CD14-positive monocyte (primary cell): ENCODE measurements around the gene NPIPA8. TPM values are rescaled to one million over a fixed set of nuclear protein-coding genes. Genes with fewer than 3 reads are reported as not detected.
"Not testable (repeated sequence)": the region's sequence is repeated elsewhere in the genome, so short reads cannot be mapped to it uniquely, and the experiment has no call there.

ENCODE experiments used
- DNase-seq, 3 donors: peaks; one replicate each; pipeline ENCODE4 v3.0.0-alpha.2; 2011 to 2022
- H2AFZ ChIP-seq: 2 replicates; pipeline ENCODE4 v1.6.0; 2012; ENCODE audit warnings: mild to moderate bottlenecking, low read depth, low read length, inconsistent platforms; ENCODE audit not compliant: insufficient read depth, poor library complexity, severe bottlenecking
- H3K27ac ChIP-seq, 2 donors: 1 replicate in 1 of 2; 2 replicates in 1 of 2; pipeline ENCODE4 v1.5.1; 2012 to 2013; ENCODE audit warnings: low read length in 2 of 2, control low read depth in 1 of 2, inconsistent platforms in 1 of 2, low read depth in 1 of 2, mild to moderate bottlenecking in 1 of 2
- H3K27me3 ChIP-seq, 2 donors: one replicate each; pipeline versions ENCODE4 v1.6.0 to v1.6.1; 2011 to 2013; ENCODE audit warnings: low read length in 2 of 2; ENCODE audit not compliant: control insufficient read depth in 2 of 2, insufficient read depth in 2 of 2
- H3K36me3 ChIP-seq, 2 donors: replicated peaks in 1 of 2; 1 replicate in 1 of 2; 2 replicates in 1 of 2; pipeline versions ENCODE4 v1.5.1 to v1.6.1; 2012 to 2013; ENCODE audit warnings: low read length in 2 of 2, control low read depth in 1 of 2, inconsistent platforms in 1 of 2, mild to moderate bottlenecking in 1 of 2; ENCODE audit not compliant: insufficient read depth in 2 of 2, control insufficient read depth in 1 of 2
- H3K4me1 ChIP-seq, 2 donors: 1 replicate in 1 of 2; 2 replicates in 1 of 2; pipeline versions ENCODE4 v1.5.1 to v1.6.1; 2012 to 2013; ENCODE audit warnings: low read length in 2 of 2, control low read depth in 1 of 2, inconsistent platforms in 1 of 2, mild to moderate bottlenecking in 1 of 2, moderate library complexity in 1 of 2; ENCODE audit not compliant: insufficient read depth in 2 of 2, control insufficient read depth in 1 of 2
- H3K4me2 ChIP-seq: replicated peaks from 2 replicates; pipeline ENCODE3; 2012; ENCODE audit warnings: low read length, moderate library complexity, mild to moderate bottlenecking; ENCODE audit not compliant: poor library complexity, severe bottlenecking; ENCODE audit errors: extremely low read depth
- H3K4me3 ChIP-seq, 3 experiments: fragments of 200-600 bp in 1 of 3; sonication (generic) in 1 of 3; replicated peaks in 1 of 3; 1 replicate in 2 of 3; 2 replicates in 1 of 3; pipeline ENCODE4 v1.5.1; 2011 to 2013; ENCODE audit warnings: low read length in 3 of 3, mild to moderate bottlenecking in 3 of 3, control low read depth in 2 of 3, low read depth in 2 of 3, inconsistent platforms in 1 of 3, moderate library complexity in 1 of 3
- H3K79me2 ChIP-seq: 2 replicates; pipeline ENCODE4 v1.6.0; 2012; ENCODE audit warnings: mild to moderate bottlenecking, control low read depth, inconsistent platforms, low read length, moderate library complexity; ENCODE audit not compliant: insufficient read depth
- H3K9ac ChIP-seq: 2 replicates; pipeline ENCODE4 v1.6.0; 2017; ENCODE audit warnings: low read length, mild to moderate bottlenecking; ENCODE audit not compliant: insufficient read depth, poor library complexity, severe bottlenecking
- H3K9me3 ChIP-seq, 2 donors: replicated peaks in 1 of 2; 1 replicate in 1 of 2; 2 replicates in 1 of 2; pipeline versions ENCODE4 v1.5.1 to v1.6.1; 2012 to 2013; ENCODE audit warnings: low read length in 2 of 2, control low read depth in 1 of 2; ENCODE audit not compliant: control insufficient read depth in 1 of 2, insufficient read depth in 1 of 2
- H4K20me1 ChIP-seq: 2 replicates; pipeline ENCODE4 v1.6.0; 2012; ENCODE audit warnings: mild to moderate bottlenecking, low read length, control low read depth, moderate library complexity; ENCODE audit not compliant: insufficient read depth
- H3K27ac Mint-ChIP-seq, 7 donors: one replicate each; pipeline ENCODE4 v1.8.0; 2020; ENCODE audit warnings: mild to moderate bottlenecking in 7 of 7, mixed read lengths in 7 of 7, moderate library complexity in 6 of 7, inconsistent platforms in 2 of 7
- H3K27me3 Mint-ChIP-seq, 3 donors: one replicate each; pipeline ENCODE4 v1.8.0; 2021 to 2022; ENCODE audit warnings: low read depth in 3 of 3, mild to moderate bottlenecking in 3 of 3, mixed read lengths in 3 of 3, moderate library complexity in 3 of 3, inconsistent platforms in 1 of 3
- H3K36me3 Mint-ChIP-seq, 2 donors: one replicate each; pipeline ENCODE4 v1.8.0; 2020; ENCODE audit warnings: mixed read lengths in 2 of 2, inconsistent platforms in 1 of 2, mild to moderate bottlenecking in 1 of 2
- H3K4me1 Mint-ChIP-seq: one replicate; pipeline ENCODE4 v1.8.0; 2020; ENCODE audit warnings: mild to moderate bottlenecking, mixed read lengths
- H3K4me3 Mint-ChIP-seq, 2 donors: one replicate each; pipeline ENCODE4 v1.8.0; 2020; ENCODE audit warnings: mild to moderate bottlenecking in 2 of 2, mixed read lengths in 2 of 2, moderate library complexity in 1 of 2
- H3K9me3 Mint-ChIP-seq, 7 donors: one replicate each; pipeline ENCODE4 v1.8.0; 2020 to 2022; ENCODE audit warnings: mixed read lengths in 7 of 7, mild to moderate bottlenecking in 6 of 7, moderate library complexity in 6 of 7, inconsistent platforms in 2 of 7
- WGBS: methylation state at CpG from one replicate; pipeline ENCODE4 v1.1.5; 2013; ENCODE audit warnings: missing lambda C conversion rate; ENCODE audit not compliant: insufficient coverage; 5-methylcytosine and 5-hydroxymethylcytosine counted together
- intact Hi-C, 2 donors: fragments of 100-400 bp; cut with micrococcal nuclease; formaldehyde crosslinking; loops; one replicate each; pipeline versions ENCODE4 v1.15.0 to v1.15.1; 2023
- polyA plus RNA-seq, 3 donors: library from polyadenylated mRNA; depleted of rRNA in 1 of 3; unstranded in 2 of 3; stranded (reverse) in 1 of 3; fragments of 300-500 nt in 2 of 3; fragments of >200 nt in 1 of 3; fragmentation: Illumina TruSeq in 2 of 3; gene quantifications; 1 replicate in 2 of 3; 2 replicates in 1 of 3; pipeline ENCODE4 v1.2.3, GENCODE V29; 2012 to 2021

NPIPA8 gene
- polyA plus RNA-seq, 3 donors: 0.20 to 11.1 TPM; not detected in 1

DNA sequence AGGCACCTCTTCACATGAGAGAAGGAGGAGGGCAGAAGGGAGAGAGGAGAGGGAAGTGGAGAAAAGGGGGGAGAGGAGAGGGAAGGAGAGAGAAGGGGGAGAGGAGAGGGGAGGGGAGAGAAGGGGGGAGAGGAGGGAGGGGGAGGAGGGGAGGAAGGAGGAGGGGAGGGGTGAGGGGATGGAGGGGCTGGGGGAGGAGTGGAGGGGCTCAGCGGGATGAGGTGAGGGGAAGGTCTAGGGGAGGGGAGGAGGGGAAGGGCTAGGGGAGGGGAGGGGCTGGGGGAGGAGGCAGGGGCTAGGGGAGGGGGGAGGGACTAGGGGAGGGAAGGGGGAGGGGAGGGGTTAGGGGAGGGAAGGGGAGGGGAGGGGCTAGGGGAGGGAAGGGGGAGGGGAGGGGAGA is 5.5 kb upstream of the NPIPA8 start:
- H3K36me3 Mint-ChIP-seq, H3K9me3 ChIP-seq, H3K4me3 Mint-ChIP-seq, H3K4me1 Mint-ChIP-seq, H3K4me2 ChIP-seq, H3K4me1 ChIP-seq, H3K4me3 ChIP-seq, H3K27ac Mint-ChIP-seq, intact Hi-C loops, H3K36me3 ChIP-seq, H4K20me1 ChIP-seq, H3K9me3 Mint-ChIP-seq, H3K27me3 ChIP-seq, H3K9ac ChIP-seq, H3K27ac ChIP-seq, H3K27me3 Mint-ChIP-seq, H2AFZ ChIP-seq, DNase-seq, H3K79me2 ChIP-seq: not testable (repeated sequence)
- no CpG with 5 or more reads among the region's 1 CpG for WGBS

DNA sequence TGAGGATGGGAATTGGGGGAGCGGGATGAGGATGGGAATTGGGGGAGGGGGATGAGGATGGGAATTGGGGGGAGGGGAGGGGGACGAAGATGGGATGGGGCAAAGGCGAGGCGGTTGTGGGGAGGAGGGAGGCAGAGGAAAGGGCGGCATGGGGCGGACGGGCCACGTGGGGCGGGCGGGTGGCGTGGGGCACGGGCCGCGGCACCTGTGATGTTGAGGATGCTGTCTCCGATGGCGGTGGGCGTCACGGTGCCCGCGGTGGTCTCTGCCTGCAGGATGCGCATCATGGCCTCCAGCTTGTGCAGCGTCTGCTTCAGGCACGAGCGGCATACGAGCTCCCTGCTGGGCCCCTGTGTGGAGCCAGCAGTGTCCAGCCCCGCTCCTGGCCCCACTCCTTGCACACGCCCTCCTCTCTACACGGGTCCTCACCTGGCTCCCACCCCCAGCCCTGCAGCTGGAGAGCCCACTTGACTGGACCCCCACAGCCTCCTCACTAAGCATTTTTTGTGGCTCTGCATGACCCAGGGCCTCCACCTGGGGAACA is 5.0 kb upstream of the NPIPA8 start:
- H3K27me3 ChIP-seq, H3K79me2 ChIP-seq, H3K27ac ChIP-seq, H3K9ac ChIP-seq, H3K4me3 ChIP-seq, H3K9me3 ChIP-seq, H3K36me3 ChIP-seq, intact Hi-C loops, H3K4me1 ChIP-seq, DNase-seq, H3K27me3 Mint-ChIP-seq, H2AFZ ChIP-seq, H3K27ac Mint-ChIP-seq, H3K9me3 Mint-ChIP-seq, H3K4me2 ChIP-seq, H3K36me3 Mint-ChIP-seq, H3K4me3 Mint-ChIP-seq, H3K4me1 Mint-ChIP-seq, H4K20me1 ChIP-seq: not testable (repeated sequence)
- no CpG with 5 or more reads among the region's 28 CpGs for WGBS

DNA sequence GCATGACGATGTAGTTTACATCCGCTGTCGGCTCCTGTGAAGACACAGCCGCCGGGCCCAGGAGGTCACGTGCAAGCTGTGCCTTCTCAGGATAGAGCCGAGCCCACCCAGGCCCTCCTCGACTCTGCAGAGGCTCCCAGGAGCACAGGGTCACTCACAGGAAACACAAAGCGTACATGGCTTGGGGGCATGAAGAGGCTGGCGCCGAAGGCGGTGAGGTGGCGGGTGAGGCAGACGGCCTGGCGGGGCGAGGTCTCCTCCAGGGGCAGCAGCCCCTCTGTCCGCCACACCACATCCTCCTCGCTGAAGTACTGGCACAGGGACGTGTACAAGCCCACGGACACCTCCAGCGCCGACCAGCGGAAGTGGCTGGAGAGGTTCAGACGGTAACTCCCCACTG is 2.7 kb upstream of the NPIPA8 start:
- H3K79me2 ChIP-seq, H3K27ac Mint-ChIP-seq, H3K4me3 Mint-ChIP-seq, DNase-seq, H3K27me3 Mint-ChIP-seq, H3K4me1 ChIP-seq, H3K9me3 Mint-ChIP-seq, H3K27ac ChIP-seq, intact Hi-C loops, H3K36me3 Mint-ChIP-seq, H3K9ac ChIP-seq, H3K4me1 Mint-ChIP-seq, H3K36me3 ChIP-seq, H3K9me3 ChIP-seq, H3K4me2 ChIP-seq, H3K4me3 ChIP-seq, H2AFZ ChIP-seq, H3K27me3 ChIP-seq, H4K20me1 ChIP-seq: not testable (repeated sequence)
- no CpG with 5 or more reads among the region's 24 CpGs for WGBS

DNA sequence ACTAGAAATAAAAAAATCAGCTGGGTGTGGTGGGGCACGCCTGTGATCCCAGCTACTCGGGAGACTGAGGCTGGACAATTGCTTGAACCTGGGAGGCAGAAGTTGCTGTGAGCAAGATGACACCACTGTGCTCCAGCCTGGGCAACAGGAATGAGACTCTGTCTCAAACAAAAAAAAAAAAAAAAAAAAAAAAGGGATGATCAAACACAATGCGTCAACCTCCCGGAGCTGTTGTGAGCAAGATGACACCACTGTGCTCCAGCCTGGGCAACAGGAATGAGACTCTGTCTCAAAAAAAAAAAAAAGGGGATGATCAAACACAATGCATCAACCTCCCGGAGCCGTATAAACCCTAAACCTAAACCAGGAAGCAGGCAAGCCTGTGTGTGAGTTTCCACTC is 24.7 kb downstream of the NPIPA8 start:
- intact Hi-C loops, H3K4me2 ChIP-seq, DNase-seq, H3K36me3 ChIP-seq, H3K79me2 ChIP-seq, H2AFZ ChIP-seq, H3K4me1 ChIP-seq, H3K9me3 ChIP-seq, H3K9me3 Mint-ChIP-seq, H3K9ac ChIP-seq, H4K20me1 ChIP-seq, H3K27ac ChIP-seq, H3K27ac Mint-ChIP-seq, H3K27me3 ChIP-seq, H3K4me3 Mint-ChIP-seq, H3K27me3 Mint-ChIP-seq, H3K4me3 ChIP-seq, H3K4me1 Mint-ChIP-seq, H3K36me3 Mint-ChIP-seq: not testable (repeated sequence)
- WGBS: no CpG with 5 or more reads among the region's 6 CpGs
